Measurements from ENCODE around the gene WNK2. TPM values are rescaled to one million over a fixed set of nuclear protein-coding genes. Genes with fewer than 3 reads are reported as not detected.

WNK2 gene
- total and polyA plus RNA-seq, 2 of the 4 experiments (the other 2 are of a cell fraction), result not detected

DNA sequence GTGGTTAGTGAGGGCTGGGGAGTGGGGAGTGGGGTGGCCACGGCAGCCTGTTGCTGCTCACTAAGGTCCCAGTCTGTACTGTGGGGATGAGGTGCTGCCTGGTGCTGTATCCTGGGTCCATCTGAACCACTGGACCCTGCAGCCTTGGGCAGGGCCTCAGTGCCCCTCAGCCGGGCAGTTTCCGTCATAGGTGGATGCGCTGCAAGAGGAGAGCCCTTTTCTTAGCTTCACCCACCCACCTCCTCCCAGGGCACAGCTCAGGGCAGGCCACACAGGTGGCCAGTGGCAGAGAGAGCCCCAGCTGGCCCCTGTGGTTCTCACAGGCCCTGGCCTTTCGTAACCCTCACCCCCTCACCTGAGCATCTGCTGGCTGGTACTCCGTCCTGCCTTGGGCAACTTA, 46.2 kb downstream of the WNK2 start:
- Histone ChIP-seq H3K27ac (ENCODE audit: insufficient read depth, low read length) (no peak overlapping the region), H3K36me3 (ENCODE audit: control insufficient read depth, insufficient read depth, low read length) (no peaks in the 10 kb centered on the region), H3K9ac (ENCODE audit: low read depth, low read length) (no peak overlapping the region), H3K4me2 (ENCODE audit: low read depth, low read length) (no peak overlapping the region), H3K9me3 (ENCODE audit: control insufficient read depth, insufficient read depth, low read length) (no peaks in the 10 kb centered on the region), H4K91ac (ENCODE audit: insufficient read depth, low read depth, low read length) (no peak overlapping the region), H3K79me1 (ENCODE audit: low read depth in 1 of 2, low read length in 2 of 2) (no peaks in the 10 kb centered on the region), H2BK5ac (ENCODE audit: low read depth, low read length, poor library complexity, severe bottlenecking) (no peak overlapping the region), H3K23ac (ENCODE audit: low read depth, low read length) (no peak overlapping the region), H4K8ac (ENCODE audit: low read depth in 2 of 2, low read length in 2 of 2) (no peak overlapping the region), H4K20me1 (ENCODE audit: insufficient read depth, low read length) (no peaks in the 10 kb centered on the region), H2BK15ac (ENCODE audit: low read depth, low read length) (no peak overlapping the region), H3K18ac (ENCODE audit: low read depth, low read length) (no peak overlapping the region), H2AFZ (replicated peaks; ENCODE audit: low read length, poor library complexity) (no peak overlapping the region), H3K4me1 (ENCODE audit: control insufficient read depth, insufficient read depth, low read length) (no peaks in the 10 kb centered on the region), H3K4ac (ENCODE audit: low read depth, low read length) (no peak overlapping the region), H3K56ac (ENCODE audit: extremely low read depth, insufficient read depth, low read length) (no peak overlapping the region), H2BK20ac (ENCODE audit: low read depth, low read length) (no peak overlapping the region), H2BK120ac (ENCODE audit: low read depth, low read length) (no peak overlapping the region), H3K4me3 (ENCODE audit: insufficient read depth, low read depth, low read length) (no peak overlapping the region), H3K9me1 (ENCODE audit: insufficient read depth, low read length) (no peaks in the 10 kb centered on the region), H3K14ac (replicated peaks; ENCODE audit: low read depth, low read length) (no peak overlapping the region), H2AK5ac (ENCODE audit: low read depth, low read length) (no peak overlapping the region), H2AK9ac (replicated peaks; ENCODE audit: low read depth, low read length, poor library complexity) (no peak overlapping the region), H3K27me3 (ENCODE audit: control insufficient read depth, insufficient read depth, low read length) (peaks cover 6% of the 10 kb centered on the region; the same call in 1 of the 2 replicates), H4K5ac (ENCODE audit: low read depth, low read length) (no peak overlapping the region)
- no peak for TF ChIP-seq RFX5 (IDR thresholded peaks at IDR 0.05; ENCODE audit: low read depth, low read length)
- TF ChIP-seq, protein P1, sequence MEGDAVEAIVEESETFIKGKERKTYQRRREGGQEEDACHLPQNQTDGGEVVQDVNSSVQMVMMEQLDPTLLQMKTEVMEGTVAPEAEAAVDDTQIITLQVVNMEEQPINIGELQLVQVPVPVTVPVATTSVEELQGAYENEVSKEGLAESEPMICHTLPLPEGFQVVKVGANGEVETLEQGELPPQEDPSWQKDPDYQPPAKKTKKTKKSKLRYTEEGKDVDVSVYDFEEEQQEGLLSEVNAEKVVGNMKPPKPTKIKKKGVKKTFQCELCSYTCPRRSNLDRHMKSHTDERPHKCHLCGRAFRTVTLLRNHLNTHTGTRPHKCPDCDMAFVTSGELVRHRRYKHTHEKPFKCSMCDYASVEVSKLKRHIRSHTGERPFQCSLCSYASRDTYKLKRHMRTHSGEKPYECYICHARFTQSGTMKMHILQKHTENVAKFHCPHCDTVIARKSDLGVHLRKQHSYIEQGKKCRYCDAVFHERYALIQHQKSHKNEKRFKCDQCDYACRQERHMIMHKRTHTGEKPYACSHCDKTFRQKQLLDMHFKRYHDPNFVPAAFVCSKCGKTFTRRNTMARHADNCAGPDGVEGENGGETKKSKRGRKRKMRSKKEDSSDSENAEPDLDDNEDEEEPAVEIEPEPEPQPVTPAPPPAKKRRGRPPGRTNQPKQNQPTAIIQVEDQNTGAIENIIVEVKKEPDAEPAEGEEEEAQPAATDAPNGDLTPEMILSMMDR (conservative IDR thresholded peaks at IDR 0.05; ENCODE audit: low read depth, low read length), result no peak
- TF ChIP-seq MAZ (IDR thresholded peaks at IDR 0.05; ENCODE audit: borderline replicate concordance, low read depth, low read length), result no peak
- TF ChIP-seq SMC3 (IDR thresholded peaks at IDR 0.05; ENCODE audit: low read depth, low read length), result no peak
- TF ChIP-seq, protein P2, sequence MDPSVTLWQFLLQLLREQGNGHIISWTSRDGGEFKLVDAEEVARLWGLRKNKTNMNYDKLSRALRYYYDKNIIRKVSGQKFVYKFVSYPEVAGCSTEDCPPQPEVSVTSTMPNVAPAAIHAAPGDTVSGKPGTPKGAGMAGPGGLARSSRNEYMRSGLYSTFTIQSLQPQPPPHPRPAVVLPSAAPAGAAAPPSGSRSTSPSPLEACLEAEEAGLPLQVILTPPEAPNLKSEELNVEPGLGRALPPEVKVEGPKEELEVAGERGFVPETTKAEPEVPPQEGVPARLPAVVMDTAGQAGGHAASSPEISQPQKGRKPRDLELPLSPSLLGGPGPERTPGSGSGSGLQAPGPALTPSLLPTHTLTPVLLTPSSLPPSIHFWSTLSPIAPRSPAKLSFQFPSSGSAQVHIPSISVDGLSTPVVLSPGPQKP (IDR thresholded peaks at IDR 0.05; ENCODE audit: borderline replicate concordance, low read depth, low read length), result no peak
- no peak for TF ChIP-seq CEBPB (IDR thresholded peaks at IDR 0.05; ENCODE audit: low read depth, low read length)
- TF ChIP-seq RAD21 (IDR thresholded peaks at IDR 0.05; ENCODE audit: low read length), result no peak
- no peak for TF ChIP-seq FOS (IDR thresholded peaks at IDR 0.05; ENCODE audit: low read depth, low read length)
- no peak for TF ChIP-seq BHLHE40 (IDR thresholded peaks at IDR 0.05; ENCODE audit: low read depth, low read length)
- ChIA-PET CTCF (no interaction called here), POLR2A (ENCODE audit: unreplicated experiment) (no interaction called here)
- DNase-seq, result no peak
- dilution Hi-C loops (cut with HindIII; ENCODE audit: low sequenced_read_pairs, unreplicated experiment) (no loop called here), intact Hi-C loops (cut with micrococcal nuclease) (no loop called here), in situ Hi-C loops (cut with MboI; ENCODE audit: low sequenced_read_pairs) (no loop called here)
- WGBS, 2 experiments (ENCODE audit: extremely low coverage in 2 of 2, insufficient read length in 1 of 2), result no CpG with 5 or more reads among the region's 6 CpGs
- ATAC-seq (ENCODE audit: low read depth), result no peak
- BruUV-seq (replicated peaks), result no TSS peak

Measured in IMR-90 (cell line).